HUES6 (cell line): Measurements from ENCODE around the gene COPS6.

Experiments used
- H3K27ac ChIP-seq: 2 replicates; pipeline ENCODE4 v1.7.0; 2013; ENCODE audit warnings: low read depth, mild to moderate bottlenecking, low read length, inconsistent platforms
- H3K27me3 ChIP-seq: 2 replicates; pipeline ENCODE4 v1.6.1; 2013; ENCODE audit warnings: low read length; ENCODE audit not compliant: control insufficient read depth, insufficient read depth
- H3K36me3 ChIP-seq: 2 replicates; pipeline ENCODE4 v1.6.1; 2013; ENCODE audit warnings: low read length; ENCODE audit not compliant: control insufficient read depth, insufficient read depth
- H3K4me1 ChIP-seq: 2 replicates; pipeline ENCODE4 v1.6.1; 2013; ENCODE audit warnings: low read length; ENCODE audit not compliant: control insufficient read depth, insufficient read depth
- H3K4me3 ChIP-seq: 2 replicates; pipeline ENCODE4 v1.5.1; 2013; ENCODE audit warnings: low read depth, low read length
- H3K9ac ChIP-seq: one replicate; pipeline ENCODE4 v1.6.1; 2013; ENCODE audit warnings: mild to moderate bottlenecking, low read length
- H3K9me3 ChIP-seq: 2 replicates; pipeline ENCODE4 v1.6.1; 2013; ENCODE audit warnings: low read depth, low read length; ENCODE audit not compliant: control insufficient read depth, insufficient read depth

Gene COPS6

GRCh38 chr7:100063376-100063775 lies 25.4 kb upstream of the COPS6 start:
- Histone ChIP-seq H3K4me1 (no peaks in the 10 kb centered on the region), H3K9me3 (no peaks in the 10 kb centered on the region), H3K9ac (no peak overlapping the region), H3K27me3 (no peaks in the 10 kb centered on the region), H3K27ac (no peak overlapping the region), H3K4me3 (no peak overlapping the region), H3K36me3 (peaks cover 71% of the 10 kb centered on the region)

GRCh38 chr7:100064162-100064561 lies 24.6 kb upstream of the COPS6 start:
- Histone ChIP-seq H3K27me3 (no peaks in the 10 kb centered on the region), H3K27ac (no peak overlapping the region), H3K9ac (no peak overlapping the region), H3K4me3 (no peak overlapping the region), H3K9me3 (no peaks in the 10 kb centered on the region), H3K36me3 (peaks cover 66% of the 10 kb centered on the region), H3K4me1 (no peaks in the 10 kb centered on the region)

- no peak overlapping the region for H3K27ac ChIP-seq
- H3K4me1 ChIP-seq, result no peaks in the 10 kb centered on the region
- no peak overlapping the region for H3K9ac ChIP-seq
- no peak overlapping the region for H3K4me3 ChIP-seq
- H3K36me3 ChIP-seq, result peaks cover 70% of the 10 kb centered on the region
- peaks cover 10% of the 10 kb centered on the region for H3K9me3 ChIP-seq
- H3K27me3 ChIP-seq, result no peaks in the 10 kb centered on the region
These were observed 23.1 kb upstream of the COPS6 start for GRCh38 chr7:100065452-100066186.

GRCh38 chr7:100066953-100067352 lies 21.8 kb upstream of the COPS6 start:
- Histone ChIP-seq H3K36me3 (peaks cover 71% of the 10 kb centered on the region), H3K4me1 (no peaks in the 10 kb centered on the region), H3K4me3 (no peak overlapping the region), H3K27ac (no peak overlapping the region), H3K9ac (no peak overlapping the region), H3K9me3 (peaks cover 23% of the 10 kb centered on the region), H3K27me3 (no peaks in the 10 kb centered on the region)

GRCh38 chr7:100069991-100070390 lies 18.8 kb upstream of the COPS6 start:
- H3K4me1 ChIP-seq, result no peaks in the 10 kb centered on the region
- H3K27ac ChIP-seq, result no peak overlapping the region
- H3K9me3 ChIP-seq, result peaks cover 52% of the 10 kb centered on the region
- no peaks in the 10 kb centered on the region for H3K27me3 ChIP-seq
- peaks cover 76% of the 10 kb centered on the region for H3K36me3 ChIP-seq
- H3K4me3 ChIP-seq, result no peak overlapping the region
- no peak overlapping the region for H3K9ac ChIP-seq

GRCh38 chr7:100071018-100071723 lies 17.6 kb upstream of the COPS6 start:
- H3K27ac ChIP-seq, result no peak overlapping the region
- H3K36me3 ChIP-seq, result peaks cover 80% of the 10 kb centered on the region
- H3K9me3 ChIP-seq, result peaks cover 60% of the 10 kb centered on the region
- no peak overlapping the region for H3K9ac ChIP-seq
- H3K27me3 ChIP-seq, result no peaks in the 10 kb centered on the region
- no peak overlapping the region for H3K4me3 ChIP-seq
- H3K4me1 ChIP-seq, result no peaks in the 10 kb centered on the region

GRCh38 chr7:100072462-100072861 lies 16.3 kb upstream of the COPS6 start:
- Histone ChIP-seq H3K9me3 (peaks cover 63% of the 10 kb centered on the region), H3K36me3 (peaks cover 92% of the 10 kb centered on the region), H3K27me3 (no peaks in the 10 kb centered on the region), H3K4me3 (no peak overlapping the region), H3K9ac (no peak overlapping the region), H3K27ac (no peak overlapping the region), H3K4me1 (no peaks in the 10 kb centered on the region)

GRCh38 chr7:100074841-100075240 lies 13.9 kb upstream of the COPS6 start:
- no peak overlapping the region for H3K27ac ChIP-seq
- no peaks in the 10 kb centered on the region for H3K4me1 ChIP-seq
- H3K9me3 ChIP-seq, result peaks cover 61% of the 10 kb centered on the region
- no peaks in the 10 kb centered on the region for H3K27me3 ChIP-seq
- no peak overlapping the region for H3K4me3 ChIP-seq
- peaks cover 98% of the 10 kb centered on the region for H3K36me3 ChIP-seq
- no peak overlapping the region for H3K9ac ChIP-seq

GRCh38 chr7:100075418-100075817 lies 13.4 kb upstream of the COPS6 start:
- H3K9ac ChIP-seq, result no peak overlapping the region
- H3K4me1 ChIP-seq, result peaks cover 4% of the 10 kb centered on the region; the same call in 1 of the 2 replicates
- H3K36me3 ChIP-seq, result peaks cover 97% of the 10 kb centered on the region
- peaks cover 55% of the 10 kb centered on the region for H3K9me3 ChIP-seq
- no peak overlapping the region for H3K4me3 ChIP-seq
- no peaks in the 10 kb centered on the region for H3K27me3 ChIP-seq
- no peak overlapping the region for H3K27ac ChIP-seq

- Histone ChIP-seq H3K9ac (no peak overlapping the region), H3K9me3 (peaks cover 37% of the 10 kb centered on the region), H3K4me3 (no peak overlapping the region), H3K27ac (no peak overlapping the region), H3K36me3 (peaks cover 79% of the 10 kb centered on the region), H3K4me1 (peaks cover 4% of the 10 kb centered on the region; the same call in 1 of the 2 replicates), H3K27me3 (no peaks in the 10 kb centered on the region)
These were observed 11.6 kb upstream of the COPS6 start for GRCh38 chr7:100077205-100077604.

GRCh38 chr7:100079024-100079560 lies 9.7 kb upstream of the COPS6 start:
- Histone ChIP-seq H3K4me1 (peaks cover 13% of the 10 kb centered on the region), H3K9me3 (peaks cover 20% of the 10 kb centered on the region), H3K27ac (no peak overlapping the region), H3K4me3 (no peak overlapping the region), H3K9ac (no peak overlapping the region), H3K36me3 (peaks cover 60% of the 10 kb centered on the region), H3K27me3 (no peaks in the 10 kb centered on the region)
